Vagina (tissue), 2 donors: ENCODE results near the gene BTNL3.

Source experiments
- POLR2A ChIP-seq, 2 donors: fragments of 450-650 bp; IDR thresholded peaks; one replicate each; pipeline ENCODE4 v1.6.1; 2017; ENCODE audit warnings: antibody characterized with exemption in 2 of 2, mild to moderate bottlenecking in 2 of 2, moderate library complexity in 2 of 2
- POLR2AphosphoS5 ChIP-seq, 2 donors: sonication (generic); formaldehyde crosslinking; IDR thresholded peaks; one replicate each; pipeline ENCODE4 v1.9.0; 2017; ENCODE audit warnings: antibody characterized with exemption in 2 of 2, mild to moderate bottlenecking in 2 of 2, low read depth in 1 of 2; ENCODE audit not compliant: insufficient read depth in 1 of 2
- TF ChIP-seq, protein P1 (sequence below), 3 experiments: fragments of 450-650 bp in 2 of 3; fragments of 200-600 bp in 1 of 3; sonication (generic) in 1 of 3; IDR thresholded peaks; one replicate each; pipeline ENCODE4 v1.5.1; 2017 to 2019; ENCODE audit warnings: antibody characterized with exemption in 3 of 3, mild to moderate bottlenecking in 2 of 3, moderate library complexity in 2 of 3

DNA sequence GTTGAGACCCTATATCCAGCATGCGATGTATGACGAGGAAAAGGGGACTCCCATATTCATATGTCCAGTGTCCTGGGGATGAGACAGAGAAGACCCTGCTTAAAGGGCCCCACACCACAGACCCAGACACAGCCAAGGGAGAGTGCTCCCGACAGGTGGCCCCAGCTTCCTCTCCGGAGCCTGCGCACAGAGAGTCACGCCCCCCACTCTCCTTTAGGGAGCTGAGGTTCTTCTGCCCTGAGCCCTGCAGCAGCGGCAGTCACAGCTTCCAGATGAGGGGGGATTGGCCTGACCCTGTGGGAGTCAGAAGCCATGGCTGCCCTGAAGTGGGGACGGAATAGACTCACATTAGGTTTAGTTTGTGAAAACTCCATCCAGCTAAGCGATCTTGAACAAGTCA lies 17.1 kb downstream of the BTNL3 start:
- no peak for TF ChIP-seq POLR2AphosphoS5 (IDR thresholded peaks at IDR 0.05; ENCODE audit: insufficient read depth in 1 of 2, low read depth in 1 of 2)
- TF ChIP-seq, protein P1, sequence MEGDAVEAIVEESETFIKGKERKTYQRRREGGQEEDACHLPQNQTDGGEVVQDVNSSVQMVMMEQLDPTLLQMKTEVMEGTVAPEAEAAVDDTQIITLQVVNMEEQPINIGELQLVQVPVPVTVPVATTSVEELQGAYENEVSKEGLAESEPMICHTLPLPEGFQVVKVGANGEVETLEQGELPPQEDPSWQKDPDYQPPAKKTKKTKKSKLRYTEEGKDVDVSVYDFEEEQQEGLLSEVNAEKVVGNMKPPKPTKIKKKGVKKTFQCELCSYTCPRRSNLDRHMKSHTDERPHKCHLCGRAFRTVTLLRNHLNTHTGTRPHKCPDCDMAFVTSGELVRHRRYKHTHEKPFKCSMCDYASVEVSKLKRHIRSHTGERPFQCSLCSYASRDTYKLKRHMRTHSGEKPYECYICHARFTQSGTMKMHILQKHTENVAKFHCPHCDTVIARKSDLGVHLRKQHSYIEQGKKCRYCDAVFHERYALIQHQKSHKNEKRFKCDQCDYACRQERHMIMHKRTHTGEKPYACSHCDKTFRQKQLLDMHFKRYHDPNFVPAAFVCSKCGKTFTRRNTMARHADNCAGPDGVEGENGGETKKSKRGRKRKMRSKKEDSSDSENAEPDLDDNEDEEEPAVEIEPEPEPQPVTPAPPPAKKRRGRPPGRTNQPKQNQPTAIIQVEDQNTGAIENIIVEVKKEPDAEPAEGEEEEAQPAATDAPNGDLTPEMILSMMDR (IDR thresholded peaks at IDR 0.05) = no peak
- TF ChIP-seq POLR2A (IDR thresholded peaks at IDR 0.05) = no peak
